Astrocyte (in vitro differentiated cells and primary cell): ENCODE results near the gene DUSP11.

Experiments used
- EZH2 ChIP-seq: IDR thresholded peaks from 2 replicates; pipeline ENCODE4 v1.6.1; 2012; ENCODE audit warnings: mild to moderate bottlenecking, low read length, inconsistent platforms; ENCODE audit not compliant: insufficient read depth
- TF ChIP-seq, protein P1 (sequence below): IDR thresholded peaks from 2 replicates; pipeline ENCODE4 v1.5.1; 2011; ENCODE audit warnings: low read depth, mild to moderate bottlenecking, inconsistent platforms, low read length, moderate library complexity; ENCODE audit not compliant: insufficient read depth

GRCh38 chr2:73736378-73736777 is 43.5 kb downstream of the DUSP11 start:
- no peak for TF ChIP-seq EZH2
- TF ChIP-seq, protein P1, sequence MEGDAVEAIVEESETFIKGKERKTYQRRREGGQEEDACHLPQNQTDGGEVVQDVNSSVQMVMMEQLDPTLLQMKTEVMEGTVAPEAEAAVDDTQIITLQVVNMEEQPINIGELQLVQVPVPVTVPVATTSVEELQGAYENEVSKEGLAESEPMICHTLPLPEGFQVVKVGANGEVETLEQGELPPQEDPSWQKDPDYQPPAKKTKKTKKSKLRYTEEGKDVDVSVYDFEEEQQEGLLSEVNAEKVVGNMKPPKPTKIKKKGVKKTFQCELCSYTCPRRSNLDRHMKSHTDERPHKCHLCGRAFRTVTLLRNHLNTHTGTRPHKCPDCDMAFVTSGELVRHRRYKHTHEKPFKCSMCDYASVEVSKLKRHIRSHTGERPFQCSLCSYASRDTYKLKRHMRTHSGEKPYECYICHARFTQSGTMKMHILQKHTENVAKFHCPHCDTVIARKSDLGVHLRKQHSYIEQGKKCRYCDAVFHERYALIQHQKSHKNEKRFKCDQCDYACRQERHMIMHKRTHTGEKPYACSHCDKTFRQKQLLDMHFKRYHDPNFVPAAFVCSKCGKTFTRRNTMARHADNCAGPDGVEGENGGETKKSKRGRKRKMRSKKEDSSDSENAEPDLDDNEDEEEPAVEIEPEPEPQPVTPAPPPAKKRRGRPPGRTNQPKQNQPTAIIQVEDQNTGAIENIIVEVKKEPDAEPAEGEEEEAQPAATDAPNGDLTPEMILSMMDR = no peak
